LoVo (cell line): ENCODE measurements around the gene MX2.
"Not testable (repeated sequence)": the region's sequence is repeated elsewhere in the genome, so short reads cannot be mapped to it uniquely, and the experiment has no call there.

ENCODE experiments used
- DNase-seq: peaks from one replicate; pipeline ENCODE4 v3.0.0-alpha.2; 2016; ENCODE audit warnings: low spot score

Gene MX2, protein sequence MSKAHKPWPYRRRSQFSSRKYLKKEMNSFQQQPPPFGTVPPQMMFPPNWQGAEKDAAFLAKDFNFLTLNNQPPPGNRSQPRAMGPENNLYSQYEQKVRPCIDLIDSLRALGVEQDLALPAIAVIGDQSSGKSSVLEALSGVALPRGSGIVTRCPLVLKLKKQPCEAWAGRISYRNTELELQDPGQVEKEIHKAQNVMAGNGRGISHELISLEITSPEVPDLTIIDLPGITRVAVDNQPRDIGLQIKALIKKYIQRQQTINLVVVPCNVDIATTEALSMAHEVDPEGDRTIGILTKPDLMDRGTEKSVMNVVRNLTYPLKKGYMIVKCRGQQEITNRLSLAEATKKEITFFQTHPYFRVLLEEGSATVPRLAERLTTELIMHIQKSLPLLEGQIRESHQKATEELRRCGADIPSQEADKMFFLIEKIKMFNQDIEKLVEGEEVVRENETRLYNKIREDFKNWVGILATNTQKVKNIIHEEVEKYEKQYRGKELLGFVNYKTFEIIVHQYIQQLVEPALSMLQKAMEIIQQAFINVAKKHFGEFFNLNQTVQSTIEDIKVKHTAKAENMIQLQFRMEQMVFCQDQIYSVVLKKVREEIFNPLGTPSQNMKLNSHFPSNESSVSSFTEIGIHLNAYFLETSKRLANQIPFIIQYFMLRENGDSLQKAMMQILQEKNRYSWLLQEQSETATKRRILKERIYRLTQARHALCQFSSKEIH

DNA sequence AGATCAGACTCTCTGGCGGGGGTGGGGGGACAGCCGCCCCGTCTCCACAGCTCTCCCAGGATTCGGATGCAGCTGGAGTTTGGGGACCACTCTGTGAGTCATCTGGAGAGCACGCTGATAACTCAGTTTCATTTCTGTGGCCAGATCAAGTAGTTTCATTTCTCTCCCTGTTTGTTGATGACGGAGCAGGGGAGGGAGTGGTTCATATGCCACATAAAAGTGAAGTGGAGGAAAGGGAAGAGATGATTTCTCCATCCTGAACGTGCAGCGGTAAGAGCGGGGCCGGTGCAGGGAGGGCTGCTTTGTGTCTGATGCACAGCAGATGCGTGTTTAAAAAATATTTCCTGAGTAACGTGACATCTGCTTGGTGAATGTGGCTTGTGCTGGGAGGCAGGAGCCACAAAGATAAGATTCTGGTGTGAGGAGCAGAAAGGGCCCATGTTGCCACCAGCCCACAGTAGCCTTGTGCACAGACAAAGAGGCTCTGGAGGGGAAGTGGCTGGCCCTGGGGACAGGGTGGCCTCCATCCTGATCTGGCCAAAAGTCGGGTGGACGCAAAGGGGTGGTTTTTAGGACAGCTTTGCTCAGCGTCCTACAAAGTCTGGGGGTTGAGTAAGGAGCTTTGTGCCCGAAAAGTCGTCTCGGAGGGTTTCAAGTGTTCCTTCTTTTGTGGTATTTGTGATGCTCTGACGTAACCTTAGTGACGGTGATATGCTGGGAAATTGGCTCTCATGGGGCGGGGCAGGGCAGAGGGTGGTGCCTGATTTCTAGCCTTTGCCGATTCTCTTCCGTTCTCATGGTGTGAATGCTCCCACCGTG is at the start of gene MX2:
Gene MX2 (plus strand): TSS at position 242 of the 819 bp plus-strand sequence. CDS start 14,880 bp downstream, outside the sequence.
- DNase-seq = peak; percentile 49

DNA sequence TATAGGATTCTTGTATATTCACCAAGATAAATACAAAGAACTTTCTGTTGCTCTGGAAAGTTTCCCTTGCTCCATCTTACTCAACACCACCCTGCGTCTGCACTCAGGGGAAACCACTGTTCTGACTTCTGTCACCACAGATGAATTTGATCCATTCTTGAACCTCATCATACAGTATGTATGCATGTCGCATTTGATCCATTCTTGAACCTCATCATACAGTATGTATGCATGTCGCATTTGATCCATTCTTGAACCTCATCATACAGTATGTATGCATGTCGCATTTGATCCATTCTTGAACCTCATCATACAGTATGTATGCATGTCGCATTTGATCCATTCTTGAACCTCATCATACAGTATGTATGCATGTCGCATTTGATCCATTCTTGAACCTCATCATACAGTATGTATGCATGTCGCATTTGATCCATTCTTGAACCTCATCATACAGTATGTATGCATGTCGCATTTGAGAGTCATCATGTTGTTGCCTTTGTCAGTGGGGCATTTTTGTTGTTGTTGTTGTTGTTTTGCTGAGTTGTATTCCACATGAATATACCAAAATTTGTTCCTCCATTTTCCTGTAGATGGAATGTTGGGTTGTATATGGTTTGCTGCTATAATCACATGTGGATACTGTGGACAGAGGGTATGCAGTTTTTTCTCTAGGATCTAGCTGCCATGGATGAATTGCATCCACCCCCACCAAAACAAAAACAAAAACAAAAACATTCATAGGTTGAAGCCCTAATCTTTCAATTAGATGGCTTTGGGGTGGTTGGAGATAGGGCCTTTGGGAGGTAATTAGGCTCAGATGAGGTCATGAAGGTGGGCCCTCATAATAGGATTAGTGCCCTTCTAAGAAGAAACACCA is 48.3 kb upstream of the MX2 start:
- DNase-seq = not testable (repeated sequence)

DNA sequence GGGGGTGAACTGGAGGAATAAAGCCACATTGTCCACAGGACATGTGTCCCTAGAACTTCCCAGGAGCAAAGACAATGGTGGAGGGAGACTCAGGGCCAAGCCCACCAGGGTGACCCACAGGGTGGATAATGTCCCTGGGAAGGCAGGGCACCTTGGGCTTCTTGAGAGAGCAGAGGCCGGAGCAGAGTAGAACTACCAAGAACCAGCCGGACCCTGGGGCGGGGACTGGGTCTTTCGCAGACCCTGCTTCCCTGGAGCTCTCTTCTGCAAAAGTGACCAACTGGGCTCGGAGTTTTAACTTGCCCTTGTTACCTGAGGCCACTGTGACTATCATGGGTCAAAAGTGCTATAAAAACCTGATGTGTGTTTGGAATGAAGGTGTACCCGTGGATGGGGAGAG is 46.1 kb upstream of the MX2 start:
- DNase-seq = no peak

DNA sequence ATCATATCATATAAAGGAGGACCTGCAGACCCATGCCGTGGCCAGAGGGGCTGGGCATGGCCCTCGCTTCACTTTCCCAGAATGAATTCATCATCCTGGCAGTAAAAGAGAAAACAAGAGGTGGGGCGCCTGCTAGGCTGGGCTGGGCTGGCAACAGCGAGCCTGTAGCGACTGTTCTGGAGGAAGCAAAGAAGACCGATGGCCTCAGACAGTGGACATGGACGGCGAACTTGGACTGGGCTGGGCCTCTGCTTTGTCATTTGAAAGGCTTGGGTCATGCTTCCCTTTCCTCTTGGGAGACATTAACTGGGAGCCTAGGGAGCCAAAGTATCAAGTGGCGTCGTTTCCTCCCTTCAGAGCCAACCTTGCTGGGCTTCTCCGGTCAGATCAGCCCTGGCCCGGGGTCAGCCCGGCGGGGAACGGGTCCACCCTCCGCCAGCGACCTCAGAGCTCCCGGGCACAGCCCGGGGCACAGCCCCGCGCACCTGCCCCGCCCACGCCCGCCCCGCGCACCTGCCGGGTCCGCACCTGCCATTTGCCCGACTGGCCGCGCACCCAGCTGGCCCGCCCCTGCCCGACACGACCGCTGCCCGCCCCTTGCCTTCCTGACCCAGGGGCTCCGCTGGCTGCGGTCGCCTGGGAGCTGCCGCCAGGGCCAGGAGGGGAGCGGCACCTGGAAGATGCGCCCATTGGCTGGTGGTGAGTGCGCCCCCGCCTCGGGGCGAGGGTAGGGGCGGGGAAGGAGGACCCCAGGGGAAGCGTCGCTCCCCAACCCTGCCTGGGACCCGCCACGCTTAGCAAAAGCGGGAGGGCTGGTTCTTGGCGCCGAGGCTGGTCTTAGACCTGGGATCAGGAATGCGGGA is 45.4 kb upstream of the MX2 start, which contains the start of gene FAM3B:
Gene FAM3B (plus strand): TSS at position 602 of the 863 bp plus-strand sequence. CDS start 79 bp downstream, at position 681.
- DNase-seq = no peak

DNA sequence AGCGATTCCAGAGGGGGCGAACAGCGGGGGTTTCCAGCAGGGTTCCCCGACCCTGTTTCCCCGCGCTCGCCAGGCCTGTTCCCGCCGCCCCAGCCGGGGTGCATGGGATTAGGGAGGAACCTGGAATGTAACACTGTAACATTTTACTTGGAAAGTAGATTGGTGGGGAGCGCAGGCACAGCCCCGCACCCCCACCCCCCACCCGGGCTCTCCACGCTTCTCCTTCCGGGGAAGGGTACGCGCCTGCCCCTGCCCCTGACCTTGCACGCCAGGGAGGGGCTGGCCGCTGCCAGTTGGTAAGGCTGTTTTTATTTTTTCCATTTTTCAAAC is 44.8 kb upstream of the MX2 start:
- DNase-seq = no peak

DNA sequence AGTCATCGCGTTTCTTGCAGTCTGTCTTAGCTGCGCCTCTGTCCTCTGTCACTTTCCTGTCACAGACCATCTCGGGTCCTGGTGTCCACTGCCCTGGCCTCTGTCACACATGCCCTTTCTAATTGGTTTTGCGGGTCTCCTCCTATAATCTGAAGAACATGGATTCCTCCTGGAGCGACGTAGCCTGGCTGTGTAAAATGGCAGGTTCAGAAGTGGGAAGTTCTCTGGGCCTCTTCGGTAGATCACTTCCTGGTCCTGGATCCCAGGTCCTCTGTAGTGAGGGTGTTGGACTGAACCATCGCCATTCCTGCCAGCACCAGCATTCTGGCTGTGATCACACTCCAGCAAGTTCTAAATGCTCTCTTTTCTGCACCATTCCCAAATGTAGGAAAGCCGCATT is 44.4 kb upstream of the MX2 start:
- DNase-seq = no peak

DNA sequence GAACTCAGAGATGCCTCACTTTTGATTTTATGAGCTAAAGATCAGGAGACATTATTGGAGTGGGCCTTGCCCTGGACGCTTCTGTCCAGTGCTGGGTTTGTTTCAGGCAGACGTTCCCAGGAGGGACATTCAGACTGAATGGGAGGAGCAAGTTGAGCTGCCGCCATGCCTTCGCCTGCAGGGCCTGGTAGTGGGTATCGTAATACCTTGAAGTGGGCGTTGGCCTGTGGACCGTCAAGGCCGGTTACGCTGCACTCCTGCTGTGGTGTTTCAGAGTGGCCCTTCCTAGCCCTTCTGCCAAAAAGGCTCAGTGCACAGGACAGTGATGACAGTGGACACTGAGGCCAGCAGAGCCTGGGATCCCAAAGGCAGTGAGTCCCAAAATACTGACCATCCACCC is 43.6 kb upstream of the MX2 start:
- DNase-seq = no peak

DNA sequence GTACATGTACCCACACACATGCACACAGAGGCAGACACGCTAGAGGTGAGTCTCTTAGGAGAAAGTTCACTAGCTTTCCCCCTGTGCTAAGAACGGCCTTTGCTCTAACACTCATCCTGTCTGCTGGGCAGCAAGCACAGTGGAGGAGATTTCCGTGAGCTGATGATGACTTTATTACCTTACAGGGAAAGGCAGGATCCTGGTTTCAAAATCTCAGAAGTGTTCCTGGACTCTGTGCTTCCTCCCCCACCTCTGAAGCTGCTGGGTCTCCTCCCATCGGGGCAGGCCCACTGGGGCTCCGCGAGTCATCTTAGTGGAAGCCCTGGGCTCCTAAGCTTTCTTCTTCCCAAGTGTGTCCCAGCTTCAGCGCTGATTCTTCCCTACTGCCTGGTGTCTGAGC is 42.6 kb upstream of the MX2 start:
- DNase-seq = no peak

DNA sequence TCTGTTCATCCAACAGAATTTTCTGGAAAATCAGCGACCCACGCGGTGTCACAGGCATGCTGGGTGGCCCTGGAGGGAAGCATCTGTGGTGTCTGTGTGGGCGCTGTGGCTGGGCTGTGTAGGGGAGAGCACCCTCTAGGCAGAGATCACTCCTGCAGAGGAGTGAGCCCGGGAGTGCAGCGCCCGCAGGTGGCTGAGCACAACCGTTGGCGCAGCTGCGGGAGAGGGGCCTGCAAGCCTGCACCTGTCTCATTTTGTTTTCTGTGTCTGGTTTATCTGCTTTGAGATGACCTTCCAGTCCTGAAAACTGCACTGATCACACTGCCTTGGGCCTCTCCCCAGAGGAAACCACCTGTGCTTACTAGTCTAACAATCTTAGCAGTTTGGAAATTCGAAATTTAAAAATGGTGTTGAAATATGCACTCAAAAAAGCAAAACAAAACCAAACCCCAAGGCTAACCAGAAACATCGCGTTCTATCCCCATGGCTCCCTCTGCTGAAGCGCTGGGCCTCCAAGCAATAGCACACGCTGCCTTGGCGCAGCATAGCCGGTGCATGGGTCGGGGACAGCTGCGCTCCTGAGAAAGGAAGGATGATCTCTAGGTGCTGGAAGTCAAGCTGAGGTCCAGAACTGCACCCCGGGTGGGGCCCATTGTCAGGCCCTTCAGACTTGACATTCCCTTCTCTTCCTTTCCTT is 40.5 kb upstream of the MX2 start:
- DNase-seq = no peak

DNA sequence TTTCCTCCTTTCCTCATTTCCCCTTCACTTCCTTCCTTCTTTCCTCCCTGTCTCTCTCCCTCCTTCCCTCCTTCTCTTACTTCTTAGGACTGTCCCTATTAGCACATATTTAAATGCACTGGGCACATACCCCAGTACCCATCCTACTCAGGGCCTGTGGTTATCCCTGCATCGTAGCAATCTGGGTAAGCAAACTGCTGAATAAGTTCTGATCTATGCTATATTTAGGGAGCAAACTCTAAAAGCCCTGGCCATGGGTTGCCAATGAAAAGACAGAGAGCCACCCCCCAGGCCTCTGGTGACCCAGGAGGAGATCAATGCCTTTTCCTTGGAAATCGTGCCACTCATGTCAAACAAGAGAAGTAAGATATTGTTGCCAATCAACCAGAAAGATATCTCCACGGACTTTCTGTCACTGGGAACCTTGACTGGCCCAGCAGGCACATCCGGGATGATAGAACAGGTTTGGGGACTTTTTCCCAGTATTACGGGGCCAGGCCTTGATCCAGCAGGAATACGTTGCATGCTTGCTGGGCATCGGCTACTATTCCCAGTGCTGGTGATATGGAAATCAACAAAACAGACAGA is 39.8 kb upstream of the MX2 start:
- DNase-seq = no peak

DNA sequence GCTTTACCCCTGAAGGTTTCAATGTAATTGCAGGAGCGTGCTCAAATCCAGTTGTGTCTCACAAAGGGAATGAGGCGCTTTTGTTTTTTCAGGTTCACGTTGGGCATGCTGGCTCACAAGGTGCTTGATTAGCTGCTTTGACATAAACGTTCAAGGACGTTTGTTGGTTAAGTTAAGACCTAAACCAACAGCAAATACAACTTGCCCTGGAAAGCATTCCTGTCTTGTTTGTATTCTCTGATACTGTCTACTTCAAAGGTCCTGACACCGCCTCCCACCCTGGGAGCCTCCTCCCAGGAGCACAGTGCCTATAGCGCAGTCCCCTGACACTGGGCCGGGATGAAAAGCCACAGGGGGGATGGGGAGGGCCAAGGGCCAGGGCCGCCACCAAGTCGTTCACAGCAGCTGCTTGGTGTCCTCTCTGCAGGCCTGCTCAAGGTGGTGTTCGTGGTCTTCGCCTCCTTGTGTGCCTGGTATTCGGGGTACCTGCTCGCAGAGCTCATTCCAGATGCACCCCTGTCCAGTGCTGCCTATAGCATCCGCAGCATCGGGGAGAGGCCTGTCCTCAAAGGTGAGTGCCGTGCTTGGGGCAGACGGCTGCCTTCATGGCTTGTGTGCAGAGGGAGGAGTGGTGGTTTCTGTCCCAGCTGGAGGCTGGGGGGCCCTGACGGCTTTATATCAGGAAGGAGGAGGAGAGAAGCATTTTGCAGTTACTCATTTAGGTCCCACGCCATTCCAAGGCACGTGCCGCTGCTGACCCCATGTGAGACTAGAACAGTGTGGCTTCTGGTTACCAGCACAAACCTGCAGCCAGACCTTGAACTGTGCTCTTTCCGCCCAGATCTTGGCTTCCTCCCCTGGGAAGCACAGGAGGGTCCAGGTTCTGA is 39.1 kb upstream of the MX2 start:
- DNase-seq = no peak

DNA sequence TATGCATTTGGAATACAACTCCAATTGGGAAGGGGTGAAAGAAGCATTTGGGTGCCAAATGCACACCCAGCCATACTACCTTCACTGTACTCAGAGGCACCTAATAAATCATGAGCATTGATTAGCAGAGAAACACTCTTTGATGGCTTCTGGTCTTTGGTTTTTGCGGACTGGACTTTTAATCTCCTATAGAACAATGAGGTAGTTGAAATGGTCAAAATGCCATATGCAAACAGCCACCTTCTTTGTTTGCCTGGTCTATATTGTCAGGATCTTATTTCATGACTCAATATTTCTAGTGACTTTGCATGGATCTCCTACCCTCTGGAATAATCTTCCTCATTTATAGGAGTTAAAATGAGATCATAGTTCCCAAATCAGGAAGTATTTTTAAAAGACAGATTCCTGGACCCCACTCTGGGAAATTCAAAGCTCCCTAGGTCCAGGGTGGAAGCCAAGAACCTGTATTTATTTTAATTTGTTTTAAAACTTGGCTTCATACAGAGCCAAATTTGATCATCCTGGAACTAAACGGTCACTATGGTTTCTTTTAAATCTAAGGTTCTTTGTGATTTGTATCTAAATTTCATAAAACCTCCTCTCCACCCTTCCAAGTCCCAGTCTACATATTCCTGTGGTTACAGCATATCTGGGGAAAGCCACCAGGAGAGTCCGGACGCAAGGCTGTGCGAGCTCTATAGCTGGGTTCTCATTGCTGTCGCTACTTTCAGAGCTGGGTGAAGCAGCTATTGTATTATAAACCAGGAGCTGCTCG is 36.5 kb upstream of the MX2 start:
- no peak for DNase-seq

DNA sequence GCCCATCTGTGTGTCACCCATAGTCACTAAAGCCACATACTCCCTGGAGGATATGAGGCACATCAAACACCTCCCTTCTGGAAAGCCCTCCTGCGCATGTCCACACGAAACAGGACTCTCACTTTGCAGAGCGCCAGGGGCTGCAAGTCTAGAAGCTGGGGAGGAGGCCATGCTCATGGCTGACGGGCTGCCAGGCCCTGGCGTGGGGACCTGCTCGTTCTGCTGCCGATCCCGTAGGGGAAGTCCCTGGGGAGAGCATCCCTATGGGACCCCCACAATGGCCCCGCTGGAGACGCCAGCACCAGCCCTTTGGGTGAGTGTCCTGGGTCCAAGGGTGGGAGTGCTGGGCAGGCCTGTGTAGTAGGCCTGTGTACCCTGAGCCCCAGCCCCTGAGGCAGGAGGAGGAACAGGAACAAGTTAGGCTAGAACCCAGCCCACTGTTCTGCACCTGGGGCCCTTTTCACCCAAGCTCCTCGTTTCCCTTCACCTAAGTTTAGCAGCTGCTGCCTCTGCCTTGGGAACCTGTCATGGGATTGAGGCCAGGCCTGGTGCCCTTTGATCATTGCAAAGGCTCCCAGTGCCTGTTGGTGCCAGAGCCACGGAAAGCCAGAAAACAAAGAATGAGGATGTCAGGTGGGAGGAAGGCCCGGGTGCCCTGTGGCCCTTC is 35.3 kb upstream of the MX2 start:
- DNase-seq = no peak

DNA sequence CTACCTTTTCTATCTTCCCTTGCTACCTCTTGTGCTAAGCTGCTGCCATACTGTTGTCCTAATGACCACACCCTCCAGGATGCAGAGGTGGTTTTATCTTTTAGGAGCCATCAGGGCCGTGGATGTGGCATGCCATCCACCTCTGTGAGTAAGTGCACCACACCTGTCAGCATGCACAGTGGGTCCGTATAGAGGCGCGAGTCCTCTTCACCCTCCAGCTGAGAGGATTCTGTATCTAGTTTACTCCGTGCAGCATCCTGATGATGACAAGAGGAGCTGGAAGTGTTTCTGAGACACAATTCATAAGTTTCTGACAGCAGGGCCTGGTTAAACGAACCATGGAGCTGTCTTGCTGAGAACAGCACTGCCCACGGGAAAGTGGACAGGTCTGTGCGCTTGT is 34.1 kb upstream of the MX2 start:
- DNase-seq = no peak

DNA sequence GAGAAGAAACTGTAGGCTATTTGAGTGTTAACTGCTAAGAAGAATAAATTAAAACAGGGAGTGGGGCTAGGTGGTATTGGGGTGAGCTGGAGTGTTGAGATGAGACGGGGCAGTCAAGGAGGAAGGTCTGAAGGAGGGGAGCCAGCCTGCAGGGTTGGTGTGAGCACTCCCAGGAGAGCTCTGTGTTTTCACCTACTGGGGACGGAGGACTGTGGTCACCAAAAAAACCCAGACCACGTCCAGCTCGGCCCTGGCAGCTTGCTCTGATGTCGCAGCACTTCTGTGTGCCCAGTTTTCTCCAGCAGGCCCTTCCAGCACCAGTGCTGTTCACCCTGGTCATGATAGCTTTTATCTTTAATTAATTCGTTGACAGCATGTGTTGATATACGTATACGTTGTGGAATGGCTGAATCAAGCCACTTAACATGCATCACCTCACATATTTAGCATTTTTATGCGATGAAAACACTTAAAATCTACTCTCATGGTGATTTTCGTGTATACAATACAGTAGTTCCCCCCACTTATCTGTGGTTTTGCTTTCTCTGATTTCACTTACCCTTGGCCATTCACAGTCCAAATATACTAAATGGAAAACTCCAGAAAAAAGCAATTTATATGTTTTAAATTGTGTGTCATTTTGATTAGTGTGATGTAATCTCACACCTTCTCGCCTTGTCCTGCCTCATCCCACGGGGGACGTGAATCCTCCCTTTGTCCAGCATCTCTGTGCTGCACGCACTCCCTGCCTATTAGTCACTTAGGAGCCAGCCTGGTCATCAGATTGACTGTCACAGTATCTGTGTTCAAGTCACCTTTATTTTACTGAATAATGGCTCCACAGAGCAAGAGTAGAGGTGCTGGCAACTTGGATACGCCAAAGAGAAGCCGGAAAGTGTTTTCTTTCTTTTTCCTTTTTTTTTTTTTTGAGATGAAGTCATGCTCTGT is 32.9 kb upstream of the MX2 start:
- no peak for DNase-seq

DNA sequence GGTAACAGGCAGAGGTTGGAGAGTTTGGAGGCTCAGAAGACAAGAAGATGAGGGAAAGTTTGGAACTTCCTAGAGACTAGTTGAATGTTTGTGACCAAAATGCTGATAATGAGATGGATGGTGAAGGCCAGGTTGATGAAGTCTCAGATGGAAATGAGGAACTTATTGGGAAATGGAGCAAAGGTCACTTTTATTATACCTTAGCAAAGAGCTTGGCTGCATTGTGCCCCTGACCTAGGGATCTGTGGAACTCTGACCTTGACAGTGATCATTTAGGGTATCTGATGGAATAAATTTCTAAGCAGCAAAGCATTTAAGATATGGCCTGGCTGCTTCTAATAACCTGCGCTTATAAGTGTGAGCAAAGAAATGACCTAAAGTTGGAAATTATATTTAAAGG is 28.1 kb upstream of the MX2 start:
- no peak for DNase-seq
